Skin of body (tissue), 3 donors: Measurements from ENCODE around the gene SMC3. TPM values are rescaled to one million over a fixed set of nuclear protein-coding genes. Genes with fewer than 3 reads are reported as not detected.

Experiments used
- DNase-seq: peaks from one replicate; lab custom pipeline; 2025; lab: John Stamatoyannopoulos, UW
- small RNA-seq: library from RNA; depleted of rRNA; stranded (forward); fragments of <200 nt; gene quantifications from one replicate; pipeline ENCODE3, GENCODE V24; 2014; ENCODE audit warnings: low replicate concordance
- total RNA-seq: library from RNA; depleted of rRNA; stranded (reverse); fragments of >200 nt; gene quantifications from one replicate; pipeline ENCODE4 v1.2.3, GENCODE V29; 2014

SMC3 gene
- total RNA-seq, 1 donor from 2014 or later, result 40.0 TPM

DNA sequence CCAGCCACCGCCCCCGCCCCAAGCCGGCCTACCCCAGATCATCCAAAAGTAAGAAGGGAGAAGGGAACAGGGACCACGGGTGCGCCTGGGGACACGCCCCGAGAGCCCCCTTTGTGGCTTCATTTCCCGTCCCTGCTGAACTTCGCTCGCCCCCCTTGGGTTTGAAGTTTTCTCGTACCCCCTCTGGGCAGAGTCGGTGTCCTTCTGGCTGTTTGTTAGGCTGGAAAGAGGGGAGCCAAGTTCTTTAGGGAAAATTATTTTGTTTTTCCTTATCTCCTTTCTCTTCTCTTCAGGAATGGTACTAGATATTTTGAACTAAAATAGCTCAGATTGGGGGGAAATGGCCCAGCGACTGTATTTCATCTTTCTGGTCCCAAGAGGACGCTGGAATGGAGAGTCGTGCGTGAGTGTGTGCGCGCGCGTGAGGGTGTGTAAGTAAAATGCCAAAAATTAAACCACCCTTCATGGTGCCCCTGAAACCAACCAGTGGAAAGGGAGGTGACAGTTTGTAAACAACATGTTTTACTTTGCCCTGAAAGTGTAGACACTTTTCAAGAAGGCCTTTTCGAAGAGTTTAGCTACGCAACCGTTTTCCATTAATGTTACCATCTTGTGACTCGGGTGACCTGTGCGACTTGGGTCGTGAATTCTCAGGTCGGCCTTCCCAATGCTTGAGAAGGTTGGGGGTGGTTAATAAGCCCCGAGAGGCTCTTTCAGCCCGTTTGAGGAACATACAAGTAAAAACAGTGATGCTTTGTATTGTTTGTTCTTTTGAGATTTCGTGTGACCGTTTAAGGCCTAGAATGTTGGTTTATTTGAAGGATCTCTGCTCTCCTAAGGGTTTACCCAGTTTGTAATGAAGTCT lies 77.3 kb downstream of the SMC3 start:
- DNase-seq, result no peak

DNA sequence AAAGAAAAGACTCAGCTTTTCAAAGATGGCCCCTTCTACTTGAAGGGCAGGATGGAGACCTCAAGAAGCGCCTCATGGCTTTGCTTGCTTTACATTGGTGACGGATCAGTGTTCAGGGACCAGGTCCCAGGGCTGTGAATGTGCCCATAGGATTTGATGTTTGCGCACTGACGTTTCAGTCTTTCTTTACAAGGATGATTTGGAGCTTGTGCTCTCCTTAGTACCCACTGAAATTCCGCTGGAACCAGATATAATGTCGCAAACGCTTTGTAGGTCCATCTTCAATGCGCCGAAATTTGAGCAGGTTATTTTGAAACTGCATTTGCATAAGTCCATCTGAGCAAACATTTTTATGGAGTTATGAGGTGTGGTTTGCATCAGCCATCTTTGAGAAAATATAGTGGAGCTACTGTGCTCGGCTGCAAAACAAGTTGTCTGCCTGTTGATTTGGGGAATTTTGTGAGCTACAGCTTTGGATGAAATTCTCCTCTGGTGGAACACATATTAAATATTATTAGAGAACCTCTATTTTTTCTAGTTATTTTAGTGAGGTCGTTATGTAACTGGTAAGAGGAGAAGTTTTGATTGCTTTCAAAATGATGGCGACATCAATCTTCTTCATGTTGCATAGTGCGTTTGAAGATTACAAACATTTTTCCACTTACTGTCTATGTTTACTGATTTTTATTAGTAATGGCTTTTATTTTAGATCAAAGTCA lies 79.1 kb downstream of the SMC3 start:
- DNase-seq, result no peak

DNA sequence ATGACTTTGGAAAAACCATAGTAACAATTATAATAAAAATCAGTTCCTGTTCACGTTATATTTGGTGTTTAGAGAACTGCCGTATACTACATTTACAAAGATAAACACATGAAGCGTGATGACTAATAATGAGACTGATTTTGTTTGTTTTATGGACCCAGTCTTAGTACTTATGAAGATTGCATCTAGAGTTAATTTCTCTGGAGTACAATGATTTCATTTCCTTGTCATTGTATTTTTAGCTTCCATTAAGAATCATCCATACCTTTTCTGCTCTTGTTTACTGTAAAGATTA lies 79.6 kb downstream of the SMC3 start:
- DNase-seq, result no peak

DNA sequence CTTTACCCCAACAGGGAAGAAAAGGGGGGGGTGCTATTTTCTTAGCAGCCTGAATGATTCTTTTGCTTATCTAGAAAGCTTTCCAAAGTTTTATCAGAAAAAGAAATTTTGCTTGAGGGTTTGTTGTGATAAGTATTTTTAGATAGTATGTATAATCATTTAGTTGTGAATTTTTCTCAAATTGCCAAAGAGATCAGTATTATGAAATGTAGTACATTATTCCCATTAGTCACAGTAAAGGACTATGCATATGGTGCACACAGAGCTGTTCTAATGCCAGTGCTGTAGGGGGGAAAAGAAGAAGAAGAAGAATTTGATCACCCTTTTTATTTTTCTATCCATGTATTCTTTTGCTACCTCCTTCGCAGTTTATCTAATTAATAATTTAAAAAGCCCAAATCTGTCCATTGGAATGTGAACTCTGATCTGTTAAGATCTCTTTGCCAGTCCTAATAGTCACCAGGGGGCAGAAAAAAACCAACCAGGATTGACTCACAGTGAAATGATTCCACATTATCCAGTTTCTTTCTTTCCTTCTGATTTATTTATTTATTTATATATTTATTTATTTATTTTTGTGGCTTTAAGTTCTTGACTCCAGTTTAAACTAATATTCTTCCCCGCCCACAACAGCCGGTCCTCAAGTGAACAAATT lies 81.3 kb downstream of the SMC3 start:
- no peak for DNase-seq

DNA sequence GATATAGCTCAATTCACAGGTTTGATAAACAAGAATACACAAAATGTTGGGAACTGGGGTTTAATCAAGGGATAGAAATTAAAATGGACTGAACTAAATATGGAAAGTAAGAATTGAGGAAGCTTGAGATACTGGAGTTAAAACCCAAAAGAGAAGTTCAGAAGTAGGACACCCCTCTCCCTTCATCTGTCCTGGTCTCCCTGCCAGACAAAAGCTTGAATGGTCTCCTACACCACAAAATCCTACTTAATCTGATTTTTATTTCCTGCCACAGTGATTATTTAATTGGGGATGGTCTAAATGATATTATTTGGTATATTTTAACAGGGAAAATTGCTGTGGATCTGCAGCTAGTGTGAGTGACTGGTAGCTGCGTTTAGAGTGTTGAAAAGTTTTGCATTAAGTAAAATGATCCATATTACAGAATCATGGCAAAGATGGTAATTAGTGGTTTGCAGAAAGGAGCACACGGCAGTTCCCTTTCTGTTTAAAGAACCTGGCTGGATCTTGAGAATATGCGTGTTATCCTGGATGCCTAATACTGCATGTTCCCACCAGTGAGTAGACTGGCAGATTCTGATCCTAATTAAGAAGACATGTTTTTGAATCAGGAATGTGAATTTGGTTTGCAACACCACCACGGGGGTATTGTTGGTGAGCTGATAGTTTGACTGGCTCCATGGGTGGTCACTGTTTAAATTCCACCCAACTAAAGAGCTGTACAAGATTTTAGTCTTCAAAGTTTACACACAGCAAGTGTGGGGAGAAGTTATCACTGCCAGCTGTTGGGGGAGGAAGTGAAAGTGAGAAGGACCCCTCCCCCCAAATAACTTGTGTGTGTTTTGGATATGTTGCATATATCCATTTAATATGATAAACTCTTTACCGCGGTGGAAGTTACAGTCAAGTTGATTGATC lies 82.1 kb downstream of the SMC3 start:
- DNase-seq, result no peak

DNA sequence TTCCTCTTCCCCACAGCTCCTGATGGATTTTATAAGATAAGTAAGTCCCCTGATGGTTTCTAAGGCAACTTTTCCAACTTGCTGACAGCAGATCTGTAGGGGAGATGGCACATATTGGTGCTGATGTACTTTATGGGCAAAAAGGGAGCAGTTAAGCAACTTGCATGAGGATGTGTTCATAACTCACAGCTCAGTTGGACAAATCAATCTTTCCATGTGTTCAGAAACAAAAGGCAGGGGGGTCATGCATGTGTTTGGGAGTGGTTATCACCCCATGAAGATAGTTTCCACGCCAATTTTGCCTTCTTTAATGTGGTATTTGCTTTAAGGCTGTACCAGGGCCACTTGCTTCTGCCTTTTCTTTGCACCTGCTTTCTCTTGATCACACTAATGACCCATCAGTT lies 82.8 kb downstream of the SMC3 start:
- no peak for DNase-seq

DNA sequence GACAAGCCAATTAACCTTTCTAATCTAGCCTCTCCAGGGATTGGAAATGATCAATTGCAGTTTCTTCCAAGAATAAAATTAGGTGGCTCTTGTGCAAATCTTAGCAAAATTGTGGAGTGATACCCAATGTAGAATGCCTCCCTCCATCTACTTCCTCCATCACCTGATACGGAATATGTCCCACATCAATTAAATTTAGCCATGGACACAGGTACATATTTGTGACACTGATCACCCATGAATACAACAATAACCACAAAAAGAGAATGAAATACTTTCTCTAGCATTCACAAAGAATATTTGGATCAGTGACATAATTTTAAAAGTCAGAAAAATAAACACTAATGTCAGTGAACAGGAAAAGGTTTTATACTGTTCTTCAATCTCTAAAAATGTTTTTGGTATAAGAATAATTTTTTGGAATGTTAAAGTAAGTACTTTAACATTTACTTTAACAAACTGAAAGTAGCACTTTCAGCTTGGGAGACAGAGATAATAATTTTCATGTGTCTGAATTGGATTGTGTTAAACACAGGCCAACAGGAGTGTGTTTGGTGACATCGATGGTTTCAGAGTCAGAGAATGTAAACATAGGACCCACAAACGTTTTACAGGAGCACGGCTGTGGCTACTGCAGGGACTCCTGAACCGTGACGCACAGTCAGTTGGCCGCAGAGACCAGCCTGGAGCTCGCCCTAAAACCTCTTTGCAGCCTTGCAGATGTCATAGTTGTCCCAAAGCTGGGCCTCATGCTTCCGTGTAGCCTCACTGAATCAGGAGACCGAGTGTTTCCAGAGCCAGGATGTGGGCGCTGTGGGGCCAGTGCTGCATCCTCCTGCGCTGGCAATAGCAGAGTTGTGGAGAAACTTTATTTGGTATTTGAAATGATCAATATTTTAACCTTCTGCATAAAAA lies 83.8 kb downstream of the SMC3 start:
- DNase-seq, result no peak

DNA sequence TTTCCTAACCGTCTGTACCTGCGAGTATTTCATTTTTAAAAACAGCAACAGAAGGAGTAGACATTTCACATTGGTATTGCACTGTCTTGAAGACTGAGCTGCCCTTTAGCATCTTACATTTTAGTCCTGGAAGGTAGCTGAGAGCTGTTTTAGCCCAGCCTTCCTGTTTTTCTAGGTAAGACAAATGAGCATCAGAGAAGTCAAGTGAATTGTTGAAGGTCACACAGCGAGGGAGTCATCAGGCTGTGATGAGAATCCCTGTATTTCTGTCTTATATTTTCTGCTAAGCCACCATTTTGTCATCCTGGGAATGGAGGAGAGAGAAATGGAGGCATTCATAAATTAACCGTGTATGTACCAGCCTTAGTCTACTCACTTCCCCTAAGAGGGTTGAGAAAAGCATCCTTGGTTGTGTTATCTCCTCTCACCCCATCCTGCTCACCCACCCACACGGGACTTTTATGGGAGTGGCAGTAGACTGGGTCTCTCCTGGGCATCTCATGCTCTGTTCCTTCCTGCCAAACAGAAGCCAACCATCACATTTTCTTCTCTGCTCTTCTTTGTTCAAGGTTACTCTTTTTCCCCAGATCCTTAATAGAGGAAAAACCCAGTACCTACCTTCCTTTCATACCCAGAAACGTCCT lies 85.1 kb downstream of the SMC3 start:
- no peak for DNase-seq

Small RNAs within 50 kb of the gene (small RNA-seq; reads per million reads assigned to genes)
- not detected for gene RF00019

Other genes with a start within 250 kb of the SMC3 start
- 18.0 TPM for gene DUSP5, start 69.8 kb upstream of the SMC3 start, total RNA-seq
- 2.4 TPM for gene RBM20, start 76.6 kb downstream of the SMC3 start, total RNA-seq